ENCODE data around the gene MBTPS1.

GRCh38 chr16:84022644-84023043 is 94.1 kb downstream of the MBTPS1 start:
- TF ChIP-seq CTCF (IDR thresholded peaks at IDR 0.05 in 2 of 3, conservative IDR thresholded peaks at IDR 0.05 in 1 of 3; ENCODE audit: control insufficient read depth in 2 of 3, extremely low read depth in 1 of 3, insufficient read depth in 1 of 3, low read depth in 3 of 3, low read length in 3 of 3) (no peak), EP300 (IDR thresholded peaks at IDR 0.05; ENCODE audit: borderline replicate concordance in 1 of 2, control insufficient read depth in 1 of 2, low read depth in 2 of 2, low read length in 2 of 2) (no peak), SMARCA5 (IDR thresholded peaks at IDR 0.05) (no peak), CEBPB (IDR thresholded peaks at IDR 0.05; ENCODE audit: borderline replicate concordance in 1 of 2, low read depth in 2 of 2, low read length in 2 of 2) (no peak), POLR2AphosphoS5 (IDR thresholded peaks at IDR 0.05; ENCODE audit: low read length) (no peak)

Data from GM12878 (cell line).